GM18505 (cell line): ENCODE data around the gene COL19A1.

ENCODE experiments used
- ATAC-seq: cut with Tn5 transposase; IDR thresholded peaks from one replicate; pipeline ENCODE4 v1.9.1; 2021; ENCODE audit not compliant: unreplicated experiment
- POLR2A ChIP-seq: IDR thresholded peaks from 4 replicates; pipeline ENCODE4 v1.6.1; 2011; ENCODE audit warnings: borderline replicate concordance; ENCODE audit not compliant: insufficient read depth, insufficient read length; ENCODE audit errors: extremely low read depth

Gene COL19A1

DNA sequence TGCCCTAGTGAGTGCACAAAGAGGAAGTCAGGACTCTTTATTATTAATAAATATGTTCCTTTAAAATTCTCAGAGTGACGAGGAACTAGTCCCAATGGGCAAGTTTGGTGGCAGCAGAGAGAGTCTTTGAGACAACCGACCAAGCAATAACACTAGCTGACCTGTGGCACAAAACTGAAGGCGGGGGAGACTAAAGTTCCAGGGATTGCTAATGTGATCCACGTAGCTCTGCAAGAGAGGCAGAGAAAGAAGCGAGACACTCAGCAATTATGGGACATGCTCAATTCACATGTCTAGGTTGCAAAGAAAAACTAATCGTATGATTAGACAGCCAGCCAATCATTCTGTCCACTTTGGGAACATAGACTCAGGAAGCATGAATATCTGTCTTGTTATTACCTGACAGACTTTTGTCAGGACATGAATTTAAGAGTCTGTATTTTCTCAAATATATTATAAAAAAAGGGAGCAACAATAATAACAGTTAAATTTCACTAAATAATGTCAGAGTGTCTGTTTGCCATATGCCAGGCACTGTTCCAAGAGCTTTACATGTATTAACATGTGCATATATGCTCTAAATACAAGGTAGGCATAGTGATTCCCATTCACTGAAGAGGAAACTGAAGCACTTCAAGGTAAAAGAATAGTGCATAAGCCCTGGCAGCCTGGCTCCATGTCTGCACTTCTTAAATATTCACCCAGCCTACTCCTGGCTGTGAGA lies 355.5 kb downstream of the COL19A1 start:
- ATAC-seq: no peak

GRCh38 chr6:70222439-70222749 lies 356.0 kb downstream of the COL19A1 start:
- ATAC-seq: no peak
- TF ChIP-seq POLR2A: no peak

More for the DNA sequence above, 355.5 kb downstream of the COL19A1 start:
- no peak for TF ChIP-seq POLR2A

DNA sequence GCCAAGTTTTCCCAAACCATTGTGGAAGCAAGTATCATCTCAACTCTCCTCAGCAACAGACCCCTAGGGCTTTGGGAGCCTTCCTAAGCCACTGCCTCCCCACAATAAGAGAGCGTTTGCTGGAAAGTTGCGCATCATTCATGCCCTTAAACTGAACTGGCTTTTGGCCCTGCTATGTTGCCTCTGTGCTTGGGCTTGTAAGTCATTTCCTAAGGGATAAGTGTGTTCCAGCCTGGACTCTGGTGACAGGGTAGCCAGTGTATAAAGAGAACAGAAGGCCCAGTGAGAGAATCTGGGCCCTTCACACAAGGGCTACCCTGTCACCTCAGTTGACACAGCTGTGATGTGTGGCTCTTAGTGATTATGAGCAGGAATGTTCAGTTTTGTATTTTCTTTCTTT lies 358.7 kb downstream of the COL19A1 start:
- ATAC-seq: no peak
- no peak for TF ChIP-seq POLR2A

DNA sequence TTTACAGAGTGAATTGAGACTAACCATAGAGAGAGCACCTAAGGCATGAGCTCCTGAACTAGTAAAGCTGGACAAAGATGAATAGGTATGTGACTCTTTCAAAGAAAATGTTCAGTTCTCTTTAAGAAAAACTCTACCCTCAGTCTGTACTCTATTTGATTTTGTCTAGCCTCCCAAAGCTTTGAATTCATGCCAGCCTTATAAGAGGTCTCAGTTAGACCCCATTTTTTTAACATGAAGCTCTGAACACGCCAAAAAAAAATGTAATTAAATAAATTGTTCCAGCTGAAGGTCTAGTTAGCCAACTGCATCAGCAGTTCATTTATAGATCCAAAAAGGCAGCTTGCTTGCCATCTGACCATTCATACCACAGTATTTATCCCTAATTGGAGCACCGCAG lies 365.0 kb downstream of the COL19A1 start:
- ATAC-seq: no peak
- no peak for TF ChIP-seq POLR2A

- TF ChIP-seq POLR2A: no peak
- no peak for ATAC-seq
Measured at GRCh38 chr6:70234561-70235236, 368.3 kb downstream of the COL19A1 start.

- no peak for TF ChIP-seq POLR2A
- no peak for ATAC-seq
Measured at GRCh38 chr6:70236343-70236742, 370.0 kb downstream of the COL19A1 start.

- TF ChIP-seq POLR2A: no peak
Measured at GRCh38 chr6:70241031-70241430, 374.7 kb downstream of the COL19A1 start.

DNA sequence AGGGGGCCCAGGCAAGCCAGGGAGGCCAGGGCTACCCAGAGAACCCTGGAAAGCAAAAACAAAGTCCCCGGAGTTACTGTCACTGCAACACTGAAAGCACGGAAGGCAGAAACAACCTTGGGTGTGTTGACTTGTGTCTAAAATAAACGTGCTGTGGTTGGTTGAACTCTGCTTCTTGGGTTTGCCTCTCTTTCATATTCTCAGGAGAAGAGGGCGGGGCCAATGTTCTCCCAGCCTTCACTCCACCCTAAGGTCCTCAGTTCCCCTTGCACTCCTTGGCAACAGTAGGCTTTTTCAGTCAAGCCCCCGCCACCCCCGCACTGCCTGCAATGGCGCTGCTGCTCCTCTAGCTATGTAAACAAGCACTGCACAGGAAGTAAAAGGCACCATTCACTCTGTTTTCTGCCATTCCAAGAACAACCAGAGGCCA lies 375.6 kb downstream of the COL19A1 start:
- no peak for TF ChIP-seq POLR2A
- ATAC-seq: no peak

More at GRCh38 chr6:70241031-70241430, 374.7 kb downstream of the COL19A1 start:
- ATAC-seq: no peak

GRCh38 chr6:70246118-70246517 lies 379.8 kb downstream of the COL19A1 start:
- TF ChIP-seq POLR2A: no peak

GRCh38 chr6:70252604-70253003 lies 386.2 kb downstream of the COL19A1 start:
- no peak for TF ChIP-seq POLR2A
- ATAC-seq: no peak

More at GRCh38 chr6:70246118-70246517, 379.8 kb downstream of the COL19A1 start:
- no peak for ATAC-seq

GRCh38 chr6:70253923-70254322 lies 387.6 kb downstream of the COL19A1 start:
- no peak for ATAC-seq
- TF ChIP-seq POLR2A: no peak

- no peak for TF ChIP-seq POLR2A
- no peak for ATAC-seq
Measured at GRCh38 chr6:70254784-70255183, 388.4 kb downstream of the COL19A1 start.

DNA sequence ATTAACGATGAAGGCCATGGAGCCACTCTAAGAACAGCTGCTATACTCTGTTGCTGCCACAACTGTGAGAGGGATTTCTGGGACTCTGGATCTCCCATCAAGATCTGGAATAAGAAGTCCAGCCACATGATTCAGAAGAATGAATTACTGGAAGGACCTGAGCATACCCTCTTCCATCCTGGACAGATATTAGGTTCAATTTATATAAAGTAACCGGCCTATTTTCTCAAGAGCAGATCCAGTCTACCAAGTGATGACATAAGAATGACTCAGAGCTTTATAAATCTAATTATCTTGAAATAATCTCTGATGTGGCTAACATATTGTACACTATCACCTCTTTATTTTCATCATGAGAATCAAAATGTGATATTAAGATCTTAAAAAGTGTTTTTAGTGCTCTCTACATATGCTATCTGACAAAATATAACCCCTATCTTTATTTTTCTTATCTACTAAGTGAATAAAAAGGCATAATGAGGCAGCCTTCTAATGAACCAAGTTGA lies 391.5 kb downstream of the COL19A1 start:
- ATAC-seq: no peak
- no peak for TF ChIP-seq POLR2A

GRCh38 chr6:70258483-70258882 lies 392.1 kb downstream of the COL19A1 start:
- ATAC-seq: no peak
- TF ChIP-seq POLR2A: no peak
